Ammon's horn (tissue), 1 donor: ENCODE results near the gene FZD2.
"Not testable (repeated sequence)": the region's sequence is repeated elsewhere in the genome, so short reads cannot be mapped to it uniquely, and the experiment has no call there.

Experiments
- DNase-seq: peaks from one replicate; pipeline ENCODE4 v3.0.0-alpha.2; 2016; ENCODE audit warnings: low spot score

Gene FZD2

GRCh38 chr17:44546671-44547606, 10.3 kb upstream of the FZD2 start:
- DNase-seq = no peak

- DNase-seq = peak; percentile 63
These were observed 9.5 kb upstream of the FZD2 start for GRCh38 chr17:44547625-44548267.

- DNase-seq = no peak
These were observed 8.7 kb upstream of the FZD2 start for GRCh38 chr17:44548376-44549230.

GRCh38 chr17:44549686-44550085, 7.6 kb upstream of the FZD2 start:
- no peak for DNase-seq

- DNase-seq = no peak
These were observed 4.9 kb upstream of the FZD2 start for GRCh38 chr17:44552361-44552760.

GRCh38 chr17:44555099-44555498, 2.2 kb upstream of the FZD2 start:
- DNase-seq = no peak

- DNase-seq = peak; percentile 63
These were observed 985 bp upstream of the FZD2 start for GRCh38 chr17:44556166-44556831.

- DNase-seq = no peak
These were observed 484 bp downstream of the FZD2 start for GRCh38 chr17:44557651-44558285.

GRCh38 chr17:44558334-44558709, 1.0 kb downstream of the FZD2 start:
- DNase-seq = no peak

- no peak for DNase-seq
These were observed 1.7 kb downstream of the FZD2 start for GRCh38 chr17:44558710-44559633.

- DNase-seq = no peak
These were observed 2.6 kb downstream of the FZD2 start for GRCh38 chr17:44559634-44560554.

- no peak for DNase-seq
These were observed 3.9 kb downstream of the FZD2 start for GRCh38 chr17:44561237-44561623.

- DNase-seq = no peak
These were observed 7.1 kb downstream of the FZD2 start for GRCh38 chr17:44564429-44564828.

GRCh38 chr17:44565866-44566443, 8.7 kb downstream of the FZD2 start:
- DNase-seq = no peak

- DNase-seq = not testable (repeated sequence)
These were observed 11.1 kb downstream of the FZD2 start for GRCh38 chr17:44568311-44568944.

- no peak for DNase-seq
These were observed 11.9 kb downstream of the FZD2 start for GRCh38 chr17:44568945-44569858.

- DNase-seq = no peak
These were observed 15.5 kb downstream of the FZD2 start for GRCh38 chr17:44572801-44573200.
